ENCODE data around the gene PRKCE.

PRKCE gene

DNA sequence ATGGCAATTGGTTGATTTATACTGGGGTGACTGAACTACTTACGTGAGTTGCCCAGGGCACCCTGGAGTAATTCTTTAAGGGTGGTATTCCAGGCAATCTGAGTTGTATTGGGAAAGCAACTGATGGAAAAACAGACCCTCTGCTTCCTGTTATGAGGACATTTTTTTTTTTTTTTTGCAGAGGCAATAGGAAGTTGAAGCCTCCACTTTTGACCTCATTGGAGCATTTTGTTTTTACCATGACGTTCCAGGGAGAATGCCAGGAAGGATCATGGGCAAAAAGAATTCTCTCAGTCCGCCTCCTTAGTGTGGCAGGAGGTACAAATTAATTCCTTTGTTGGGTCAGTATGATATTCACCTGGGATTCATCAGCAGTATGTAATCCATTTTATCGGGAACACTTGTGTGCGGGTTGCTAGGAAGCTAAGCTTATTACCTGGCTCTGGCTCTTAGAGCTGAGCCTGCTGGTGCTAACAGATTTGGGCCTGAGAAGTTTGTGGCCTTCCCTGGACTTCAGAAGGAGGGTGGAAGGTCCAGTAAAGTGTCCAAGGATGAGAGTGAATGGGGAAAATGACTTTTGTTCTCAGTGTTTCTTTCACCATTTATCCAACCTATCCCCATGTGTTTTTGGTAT, 372.8 kb downstream of the PRKCE start:
- peaks cover 2% of the 10 kb centered on the region for H3K4me1 Mint-ChIP-seq (ENCODE audit: low read depth)
- H3K27ac Mint-ChIP-seq: no peak overlapping the region

DNA sequence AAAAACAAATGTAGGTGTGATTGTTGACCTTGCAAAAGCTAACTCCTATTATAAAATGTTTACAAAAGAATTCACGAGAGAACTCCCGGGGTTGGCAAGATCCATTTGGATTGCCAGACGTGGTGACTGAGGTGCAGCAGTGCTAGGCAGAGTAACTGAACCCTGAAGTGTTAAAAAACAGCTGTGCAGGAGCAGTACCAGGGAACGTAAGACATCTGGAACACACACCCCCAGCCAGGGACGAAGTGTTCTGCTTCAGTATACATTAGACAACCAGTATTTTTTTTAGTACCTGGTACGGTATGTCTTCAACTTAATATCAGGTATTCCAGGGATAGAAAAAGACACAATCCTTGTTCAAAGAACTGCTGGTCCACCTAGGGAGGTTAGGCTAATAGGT, 373.6 kb downstream of the PRKCE start:
- H3K4me3 Mint-ChIP-seq: no peak overlapping the region
- no peak overlapping the region for H3K27ac Mint-ChIP-seq
- H3K36me3 Mint-ChIP-seq: peaks cover 26% of the 10 kb centered on the region
- no peaks in the 10 kb centered on the region for H3K4me1 Mint-ChIP-seq (ENCODE audit: low read depth)
- H3K9me3 Mint-ChIP-seq (ENCODE audit: low read depth): no peaks in the 10 kb centered on the region
- no peaks in the 10 kb centered on the region for H3K27me3 Mint-ChIP-seq

More for the DNA sequence above, 372.8 kb downstream of the PRKCE start:
- no peaks in the 10 kb centered on the region for H3K9me3 Mint-ChIP-seq (ENCODE audit: low read depth)
- H3K4me3 Mint-ChIP-seq: no peak overlapping the region
- peaks cover 26% of the 10 kb centered on the region for H3K36me3 Mint-ChIP-seq
- no peaks in the 10 kb centered on the region for H3K27me3 Mint-ChIP-seq

DNA sequence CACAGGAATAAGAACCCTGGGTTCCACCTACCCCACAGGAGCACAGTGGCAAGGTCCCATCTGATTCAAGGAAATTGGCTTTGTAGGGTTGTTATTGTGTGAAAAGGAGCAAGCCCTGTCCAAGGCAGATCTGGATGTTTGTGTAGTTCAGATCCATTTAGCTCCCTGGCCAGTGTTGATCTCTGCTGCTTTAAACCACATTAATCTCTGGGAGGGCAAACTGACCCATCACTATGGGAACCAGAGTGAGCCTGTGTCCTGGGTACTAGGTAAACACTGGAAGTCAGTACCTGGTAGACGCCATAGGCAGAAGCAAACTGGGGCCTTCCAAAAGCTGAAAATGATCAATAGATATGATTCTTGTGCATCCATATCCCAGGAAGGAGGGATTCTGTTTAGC, 374.2 kb downstream of the PRKCE start:
- Mint-ChIP-seq H3K4me3 (no peak overlapping the region), H3K4me1 (ENCODE audit: low read depth) (no peaks in the 10 kb centered on the region)

DNA sequence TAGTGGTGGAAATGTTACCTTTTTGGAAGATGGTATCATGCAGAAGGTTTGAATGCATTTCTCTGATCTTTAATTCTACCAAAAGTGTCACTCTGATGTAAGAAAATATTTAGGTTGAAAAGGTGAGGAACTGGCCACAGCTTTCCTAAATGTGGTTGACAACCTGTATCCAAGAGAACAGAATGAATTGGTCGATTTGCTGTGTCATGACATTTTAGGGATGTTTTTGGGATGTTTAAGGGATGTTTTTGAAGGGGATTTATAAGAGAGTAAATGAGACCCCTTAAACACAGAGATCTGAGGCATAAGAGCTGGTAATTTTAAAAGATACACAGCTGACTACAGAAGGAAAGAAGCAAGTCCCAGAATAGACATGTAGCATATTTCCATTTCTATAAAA, 375.0 kb downstream of the PRKCE start:
- Mint-ChIP-seq H3K4me1 (ENCODE audit: low read depth) (no peaks in the 10 kb centered on the region), H3K9me3 (ENCODE audit: low read depth) (no peaks in the 10 kb centered on the region), H3K4me3 (no peak overlapping the region), H3K36me3 (peaks cover 26% of the 10 kb centered on the region), H3K27ac (no peak overlapping the region), H3K27me3 (no peaks in the 10 kb centered on the region)

More for the DNA sequence above, 374.2 kb downstream of the PRKCE start:
- Mint-ChIP-seq H3K9me3 (ENCODE audit: low read depth) (no peaks in the 10 kb centered on the region), H3K36me3 (peaks cover 26% of the 10 kb centered on the region), H3K27me3 (no peaks in the 10 kb centered on the region), H3K27ac (no peak overlapping the region)

DNA sequence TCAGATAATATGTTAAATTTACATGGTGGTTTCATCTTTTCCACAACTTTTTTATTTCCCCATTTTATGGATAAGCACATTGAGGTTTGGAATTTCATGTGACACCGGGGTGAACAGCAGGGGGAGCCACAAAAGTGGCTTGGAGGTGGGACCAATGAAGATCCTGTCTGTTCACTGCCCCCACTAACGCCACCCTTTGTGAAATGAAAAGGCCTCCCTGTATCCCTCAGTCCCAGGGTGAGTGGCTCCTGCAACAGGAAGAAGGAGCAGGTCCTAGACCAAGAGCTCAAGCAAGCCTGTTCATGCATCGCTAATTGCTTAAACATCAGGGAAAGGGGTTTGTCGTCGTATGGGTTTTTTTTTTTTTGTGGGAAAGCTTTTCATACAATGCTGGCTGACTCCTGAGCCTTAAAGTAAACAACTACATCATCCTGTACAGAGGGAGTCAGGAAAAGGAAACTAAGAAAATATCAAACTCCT, 377.9 kb downstream of the PRKCE start:
- H3K9me3 Mint-ChIP-seq (ENCODE audit: low read depth): no peaks in the 10 kb centered on the region
- peaks cover 16% of the 10 kb centered on the region for H3K36me3 Mint-ChIP-seq
- no peaks in the 10 kb centered on the region for H3K4me1 Mint-ChIP-seq (ENCODE audit: low read depth)
- no peak overlapping the region for H3K27ac Mint-ChIP-seq
- H3K27me3 Mint-ChIP-seq: no peaks in the 10 kb centered on the region
- H3K4me3 Mint-ChIP-seq: no peak overlapping the region

DNA sequence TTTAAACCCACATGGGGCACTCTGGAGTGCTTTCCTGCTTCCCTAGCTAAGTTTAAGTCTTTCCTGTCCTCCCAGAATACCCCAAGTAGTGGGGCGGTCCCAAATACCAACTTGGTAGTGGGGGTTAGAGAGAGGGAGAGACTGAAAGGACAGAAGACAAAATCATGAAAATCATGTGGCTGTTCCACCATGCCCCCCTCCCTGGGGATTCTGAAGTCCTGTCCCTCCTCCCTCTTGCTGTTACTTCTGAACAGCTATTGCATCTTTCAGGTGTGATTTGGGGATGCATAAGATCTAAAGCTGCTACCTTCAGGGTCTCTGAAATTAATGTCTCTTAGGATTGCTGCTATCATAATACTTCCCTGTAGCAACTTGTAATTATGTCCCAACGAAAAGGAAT, 378.9 kb downstream of the PRKCE start:
- Mint-ChIP-seq H3K4me3 (no peak overlapping the region), H3K9me3 (ENCODE audit: low read depth) (no peaks in the 10 kb centered on the region), H3K4me1 (ENCODE audit: low read depth) (no peaks in the 10 kb centered on the region), H3K36me3 (peaks cover 14% of the 10 kb centered on the region), H3K27ac (no peak overlapping the region), H3K27me3 (no peaks in the 10 kb centered on the region)

DNA sequence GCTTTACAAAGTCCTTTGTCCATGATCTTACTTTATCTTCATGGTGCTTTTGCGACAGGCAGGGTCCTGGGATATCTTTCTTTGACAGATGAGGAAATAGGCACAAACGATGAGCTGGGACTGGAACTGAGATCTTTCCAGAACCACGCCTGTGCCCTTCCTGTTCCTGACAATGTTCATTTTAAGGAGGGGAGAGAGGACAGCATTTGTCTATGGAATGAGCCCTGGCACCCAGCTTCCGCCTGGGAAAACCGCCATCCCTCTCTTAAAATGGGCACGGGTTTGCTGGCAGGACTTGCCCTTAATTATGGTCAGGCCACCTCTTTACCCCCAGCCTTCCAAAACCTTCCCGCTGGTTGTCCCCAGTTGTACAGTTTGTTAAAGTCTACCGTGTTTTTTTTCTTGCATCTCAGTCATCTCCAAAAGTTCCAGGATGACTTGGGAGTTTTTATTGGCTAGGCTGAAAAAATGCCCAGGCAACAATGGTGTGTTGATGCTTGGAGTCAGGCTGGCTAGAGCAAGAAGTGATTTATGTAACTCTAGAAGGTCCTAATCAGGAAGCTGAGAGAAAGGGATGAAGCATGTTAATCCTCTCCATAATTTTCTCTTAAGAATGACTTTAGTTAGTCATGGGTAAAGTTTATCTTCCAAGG, 380.8 kb downstream of the PRKCE start:
- no peaks in the 10 kb centered on the region for H3K9me3 Mint-ChIP-seq (ENCODE audit: low read depth)
- no peaks in the 10 kb centered on the region for H3K27me3 Mint-ChIP-seq
- H3K4me1 Mint-ChIP-seq (ENCODE audit: low read depth): no peaks in the 10 kb centered on the region
- H3K4me3 Mint-ChIP-seq: no peak overlapping the region
- H3K36me3 Mint-ChIP-seq: peaks cover 16% of the 10 kb centered on the region
- H3K27ac Mint-ChIP-seq: no peak overlapping the region

DNA sequence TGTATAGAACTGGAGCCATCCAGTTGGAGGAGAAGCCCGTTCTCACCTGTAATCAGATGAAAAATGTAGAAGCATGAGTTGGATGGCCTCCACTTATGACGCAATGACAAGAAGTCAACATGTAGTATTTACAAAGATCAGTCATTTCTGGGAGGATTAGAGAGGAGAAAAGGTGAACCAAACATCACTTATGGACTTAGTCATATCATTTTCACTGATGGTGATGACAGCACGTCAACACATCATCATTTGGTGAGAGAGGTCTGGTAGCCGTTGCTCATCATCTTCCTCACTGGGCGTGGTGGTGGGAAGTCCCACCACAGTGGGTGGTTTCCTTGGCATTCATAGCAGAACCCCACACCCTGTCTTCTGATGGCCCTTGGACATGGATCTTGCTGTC, 381.5 kb downstream of the PRKCE start:
- H3K9me3 Mint-ChIP-seq (ENCODE audit: low read depth): no peaks in the 10 kb centered on the region
- peaks cover 12% of the 10 kb centered on the region for H3K36me3 Mint-ChIP-seq
- H3K27me3 Mint-ChIP-seq: no peaks in the 10 kb centered on the region
- H3K4me1 Mint-ChIP-seq (ENCODE audit: low read depth): no peaks in the 10 kb centered on the region
- no peak overlapping the region for H3K4me3 Mint-ChIP-seq
- H3K27ac Mint-ChIP-seq: no peak overlapping the region

DNA sequence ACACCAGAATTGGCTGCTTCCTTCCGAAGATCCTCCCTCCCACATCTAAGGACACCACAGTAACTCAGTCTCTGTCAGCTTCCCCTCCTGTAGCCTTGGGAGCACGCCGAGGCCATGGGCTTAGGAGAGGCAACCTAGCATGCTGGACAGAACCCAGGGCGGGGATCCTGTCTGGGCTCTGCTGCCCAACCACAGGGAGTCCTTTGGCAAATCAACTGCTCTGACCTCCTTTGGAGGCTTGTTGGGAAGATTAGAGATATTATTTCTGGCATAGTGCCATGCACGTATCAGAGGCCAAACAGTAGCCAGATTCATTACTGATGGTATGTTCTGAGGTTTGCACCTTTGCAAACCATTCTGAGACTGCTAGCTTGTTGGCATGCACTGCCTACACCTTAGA, 383.1 kb downstream of the PRKCE start:
- Mint-ChIP-seq H3K36me3 (peaks cover 7% of the 10 kb centered on the region), H3K4me3 (no peak overlapping the region), H3K27me3 (no peaks in the 10 kb centered on the region), H3K27ac (no peak overlapping the region), H3K9me3 (ENCODE audit: low read depth) (no peaks in the 10 kb centered on the region), H3K4me1 (ENCODE audit: low read depth) (no peaks in the 10 kb centered on the region)

DNA sequence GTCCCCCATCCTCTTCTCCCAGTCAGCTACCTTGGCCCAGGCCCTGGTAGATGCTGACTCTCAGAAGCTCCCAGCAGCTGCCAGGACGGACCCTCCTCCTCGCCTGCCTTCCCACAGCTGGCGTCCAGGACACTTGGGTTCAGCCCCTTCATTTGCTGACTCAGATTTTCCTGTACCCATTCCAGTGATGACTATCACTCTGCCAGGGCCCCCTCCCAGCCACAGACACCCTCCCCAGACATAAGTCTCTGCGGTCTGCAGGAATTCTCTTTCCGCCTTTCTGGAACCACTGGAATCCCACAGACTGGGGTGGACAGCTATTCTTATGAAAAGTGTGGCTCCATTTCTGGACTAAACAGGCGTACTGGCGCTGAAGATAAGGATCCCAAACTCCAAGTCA, 385.5 kb downstream of the PRKCE start:
- H3K27ac Mint-ChIP-seq: no peak overlapping the region
- H3K27me3 Mint-ChIP-seq: no peaks in the 10 kb centered on the region
- H3K4me1 Mint-ChIP-seq (ENCODE audit: low read depth): no peaks in the 10 kb centered on the region
- H3K4me3 Mint-ChIP-seq: no peak overlapping the region
- no peaks in the 10 kb centered on the region for H3K9me3 Mint-ChIP-seq (ENCODE audit: low read depth)
- H3K36me3 Mint-ChIP-seq: peaks cover 7% of the 10 kb centered on the region

DNA sequence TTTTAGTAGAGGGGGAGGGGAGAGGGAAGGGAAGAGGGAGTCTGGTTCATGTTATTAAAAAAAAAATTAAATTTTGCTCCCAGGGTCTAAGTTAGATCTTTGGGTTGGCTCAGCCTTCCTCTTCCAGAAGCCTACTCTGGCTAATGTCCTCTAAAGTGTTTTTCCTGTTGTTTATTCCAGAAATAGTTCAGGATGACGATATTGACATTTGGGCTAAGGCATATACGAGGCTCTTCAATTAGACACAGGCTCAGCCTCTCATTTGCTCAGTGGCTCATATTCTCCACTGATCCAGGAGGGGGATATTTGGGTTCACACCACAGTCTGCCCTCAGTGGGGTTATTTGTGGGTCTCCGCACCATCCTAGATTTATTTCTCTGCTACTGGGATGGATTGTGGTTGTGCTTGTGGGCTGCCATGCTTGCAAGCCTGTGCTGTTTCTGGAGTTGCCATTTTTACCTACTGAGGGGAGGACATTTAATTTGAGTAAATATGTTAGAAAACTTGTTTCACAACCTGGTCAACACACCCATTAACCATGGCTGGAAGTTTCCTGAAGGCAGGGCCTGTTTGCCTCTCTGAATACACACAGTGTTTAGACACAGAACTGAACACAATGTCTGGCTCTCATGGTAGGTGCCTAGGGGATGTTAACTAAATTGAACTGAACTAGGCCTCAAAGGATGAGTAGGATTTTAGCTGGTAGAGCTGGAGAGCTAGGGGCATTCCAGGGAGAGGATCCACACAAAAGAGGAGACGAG, 388.2 kb downstream of the PRKCE start:
- no peaks in the 10 kb centered on the region for H3K27me3 Mint-ChIP-seq
- no peaks in the 10 kb centered on the region for H3K4me1 Mint-ChIP-seq (ENCODE audit: low read depth)
- H3K9me3 Mint-ChIP-seq (ENCODE audit: low read depth): no peaks in the 10 kb centered on the region
- H3K36me3 Mint-ChIP-seq: peaks cover 7% of the 10 kb centered on the region
- no peak overlapping the region for H3K4me3 Mint-ChIP-seq
- no peak overlapping the region for H3K27ac Mint-ChIP-seq

DNA sequence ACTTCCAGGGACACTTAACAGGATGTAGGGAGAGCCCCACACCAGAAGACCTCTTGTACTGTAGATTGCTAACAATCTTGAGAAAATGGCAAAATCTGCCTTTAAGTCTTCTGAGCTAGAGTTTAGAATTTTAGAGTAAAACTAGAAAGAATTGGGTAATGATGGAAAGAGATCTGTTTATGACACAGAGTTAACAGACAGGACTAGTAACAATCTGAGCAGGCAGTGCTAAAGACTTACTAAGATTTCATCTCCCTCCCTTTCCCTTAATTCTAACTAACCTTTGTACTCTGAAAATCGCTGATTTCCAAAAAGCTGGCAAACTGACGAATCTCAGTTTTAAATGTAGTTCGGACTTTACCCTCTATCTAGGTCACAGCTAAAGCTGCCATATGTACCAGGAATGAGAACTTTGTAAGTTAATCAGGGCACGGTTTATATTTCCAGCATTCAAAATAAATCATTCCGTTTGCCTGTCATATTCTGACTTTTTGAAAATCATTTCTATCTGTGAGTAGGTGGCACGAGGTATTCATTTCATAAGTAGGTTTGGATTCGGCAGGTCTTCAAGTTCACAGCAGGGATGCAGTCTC, 389.2 kb downstream of the PRKCE start:
- Mint-ChIP-seq H3K36me3 (peaks cover 6% of the 10 kb centered on the region), H3K27me3 (no peaks in the 10 kb centered on the region), H3K4me3 (no peak overlapping the region), H3K27ac (no peak overlapping the region), H3K9me3 (ENCODE audit: low read depth) (no peaks in the 10 kb centered on the region), H3K4me1 (ENCODE audit: low read depth) (no peaks in the 10 kb centered on the region)

DNA sequence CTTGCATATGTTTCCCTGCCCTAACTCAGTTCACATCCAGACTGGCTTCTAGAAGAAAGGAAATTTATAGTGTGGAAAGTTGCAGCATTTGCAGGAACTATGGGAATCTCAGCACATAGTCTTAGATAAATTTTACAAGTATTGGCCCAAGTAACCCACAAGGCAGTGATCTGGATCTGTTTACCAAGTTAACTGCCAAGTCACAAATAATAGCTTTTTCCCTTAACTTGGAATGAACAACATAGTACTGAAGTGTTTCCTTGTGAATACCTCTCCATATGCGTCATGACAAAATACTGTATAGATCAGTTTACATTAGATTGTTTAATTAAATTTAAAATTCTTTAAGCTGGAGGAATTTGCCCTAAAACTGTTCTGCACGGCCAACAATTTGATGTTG, 390.0 kb downstream of the PRKCE start:
- Mint-ChIP-seq H3K4me1 (ENCODE audit: low read depth) (no peaks in the 10 kb centered on the region), H3K9me3 (ENCODE audit: low read depth) (no peaks in the 10 kb centered on the region), H3K36me3 (peaks cover 3% of the 10 kb centered on the region), H3K27ac (no peak overlapping the region), H3K27me3 (no peaks in the 10 kb centered on the region), H3K4me3 (no peak overlapping the region)

DNA sequence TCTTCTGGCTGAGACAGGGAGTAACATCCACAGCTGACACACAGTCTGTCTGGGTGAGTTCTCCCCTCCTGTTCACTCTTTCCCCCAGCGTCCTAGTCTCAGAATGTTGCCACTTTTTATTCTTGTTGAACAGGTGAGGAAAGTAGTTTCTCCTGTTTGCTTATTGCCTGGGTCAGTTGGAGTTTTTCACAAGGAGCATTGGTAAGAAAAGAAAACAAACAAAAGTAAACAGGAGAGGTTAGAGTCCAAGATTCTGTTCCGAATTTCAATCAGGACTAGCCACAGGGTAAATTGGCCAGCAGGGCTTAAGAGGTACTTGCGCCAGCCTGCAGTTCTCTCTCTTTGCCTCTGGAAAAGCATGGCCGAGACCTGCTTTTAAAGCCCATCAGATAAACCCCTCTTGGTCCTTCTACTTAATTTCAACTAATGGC, 390.7 kb downstream of the PRKCE start:
- H3K4me1 Mint-ChIP-seq (ENCODE audit: low read depth): no peaks in the 10 kb centered on the region
- H3K4me3 Mint-ChIP-seq: no peak overlapping the region
- no peak overlapping the region for H3K27ac Mint-ChIP-seq
- peaks cover 5% of the 10 kb centered on the region for H3K36me3 Mint-ChIP-seq
- H3K27me3 Mint-ChIP-seq: no peaks in the 10 kb centered on the region
- H3K9me3 Mint-ChIP-seq (ENCODE audit: low read depth): no peaks in the 10 kb centered on the region

DNA sequence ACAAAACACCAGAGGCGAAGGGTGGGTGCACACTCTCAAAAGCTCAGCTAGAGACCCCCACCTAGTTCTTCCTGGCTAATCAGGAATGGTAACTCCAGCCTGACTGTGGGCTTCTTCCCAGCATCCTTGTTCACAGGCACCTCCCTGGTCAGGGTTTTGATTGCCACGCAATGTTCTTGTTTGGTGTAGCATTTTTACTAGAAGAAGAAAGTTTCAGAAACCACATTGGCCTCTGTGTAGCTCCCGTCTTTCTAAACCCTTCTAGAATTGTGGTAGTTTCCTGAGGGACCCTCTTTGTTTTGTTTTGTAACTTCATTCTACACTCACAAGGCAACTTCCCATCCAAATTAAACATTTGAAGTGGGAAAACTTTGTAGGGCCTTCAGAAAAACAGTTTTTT, 391.2 kb downstream of the PRKCE start:
- Mint-ChIP-seq H3K9me3 (ENCODE audit: low read depth) (no peaks in the 10 kb centered on the region), H3K36me3 (peaks cover 6% of the 10 kb centered on the region), H3K27ac (no peak overlapping the region), H3K4me3 (no peak overlapping the region), H3K27me3 (no peaks in the 10 kb centered on the region), H3K4me1 (ENCODE audit: low read depth) (no peaks in the 10 kb centered on the region)

Data from activated naive CD8-positive, alpha-beta T cell (primary cell).